ENCODE results near the gene S100A2. TPM values are rescaled to one million over a fixed set of nuclear protein-coding genes. Genes with fewer than 3 reads are reported as not detected.

S100A2 gene
- total and polyA plus RNA-seq, 2 of the 8 experiments (the other 6 are each of a cell fraction or from before 2014, with no cell fraction given) = 0.86 TPM; not detected in 1

DNA sequence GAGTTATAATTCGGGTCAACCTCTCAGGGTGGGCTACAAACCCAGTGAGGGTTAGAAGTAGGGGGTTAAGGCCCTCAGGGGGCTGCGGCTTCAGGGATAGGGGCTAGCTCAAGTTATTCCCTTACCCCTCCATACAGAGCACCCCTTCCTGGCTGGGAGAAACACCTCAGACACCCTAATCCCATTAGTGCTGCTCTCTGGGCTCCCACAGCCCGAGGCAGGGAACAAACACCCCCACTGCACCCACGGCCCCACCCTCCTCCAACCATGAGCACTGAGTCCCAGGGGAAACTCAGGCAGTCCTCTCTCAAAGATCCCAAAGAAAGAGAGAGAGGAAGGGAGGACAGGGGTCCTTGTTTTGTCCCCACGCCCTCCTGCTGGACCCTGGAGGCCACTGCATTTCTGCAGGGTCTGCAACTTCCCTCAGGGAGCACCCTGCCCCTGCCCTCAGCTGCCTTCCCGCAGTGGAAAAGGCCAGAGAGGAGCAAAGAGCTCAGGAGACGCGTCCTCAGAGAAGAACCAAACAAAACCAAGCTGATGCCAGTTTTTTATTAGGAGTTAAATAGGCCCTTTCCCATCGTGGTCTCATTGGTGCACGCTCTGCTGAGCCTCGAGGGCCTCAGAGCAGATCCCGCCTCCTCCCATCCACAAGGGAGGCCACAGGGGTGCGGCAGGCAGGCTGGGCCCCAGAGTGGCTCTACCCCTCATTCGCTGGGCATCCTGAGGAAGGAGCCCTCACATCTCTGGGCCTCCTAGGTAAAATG, 18.7 kb downstream of the S100A2 start (continued):
- TF ChIP-seq BCL11A (IDR thresholded peaks at IDR 0.05; ENCODE audit: low read depth in 2 of 2, low read length in 2 of 2) = no peak
- TF ChIP-seq RFX5 (IDR thresholded peaks at IDR 0.05; ENCODE audit: borderline replicate concordance, low read depth, low read length) = no peak
- no peak for TF ChIP-seq SIX5 (IDR thresholded peaks at IDR 0.05; ENCODE audit: low read depth, low read length)
